Spleen (tissue), 3 donors: Measurements from ENCODE around the gene CDC25A.

Experiments
- POLR2A ChIP-seq, 3 donors: fragments of 450-650 bp; IDR thresholded peaks; one replicate each; pipeline ENCODE4 v1.5.1; 2017; ENCODE audit warnings: antibody characterized with exemption in 3 of 3, mild to moderate bottlenecking in 1 of 3
- POLR2AphosphoS5 ChIP-seq, 3 donors: sonication (generic); formaldehyde crosslinking; IDR thresholded peaks; one replicate each; pipeline ENCODE4 v1.5.1; 2017; ENCODE audit warnings: antibody characterized with exemption in 3 of 3

DNA sequence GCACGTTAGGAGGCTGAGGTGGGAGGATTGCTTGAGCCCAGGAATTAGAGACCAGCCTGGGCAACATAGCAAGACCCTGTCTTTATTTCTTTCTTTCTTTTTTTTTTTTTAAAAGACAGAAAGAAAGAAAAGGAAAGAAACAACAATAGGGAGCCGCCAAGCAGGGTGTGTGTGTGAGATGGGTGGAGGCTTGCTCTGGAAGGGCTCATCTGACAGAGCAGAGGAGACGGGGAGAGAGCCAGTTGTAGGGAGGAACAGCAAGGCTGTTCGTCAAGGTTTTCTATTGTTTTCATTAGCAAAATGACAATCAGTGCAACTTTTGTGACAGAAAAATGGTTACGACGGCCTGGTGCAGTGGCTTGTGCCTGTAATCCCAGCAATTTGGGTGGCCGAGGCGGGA lies 69.3 kb downstream of the CDC25A start:
- TF ChIP-seq POLR2A (IDR thresholded peaks at IDR 0.05): no peak
- no peak for TF ChIP-seq POLR2AphosphoS5 (IDR thresholded peaks at IDR 0.05)
